HEK293 (cell line): Measurements from ENCODE around the gene QSOX1.

Experiments used
- CTCF ChIP-seq: fragments of 450-650 bp; formaldehyde crosslinking; IDR thresholded peaks from 2 replicates; pipeline ENCODE4 v1.5.1; 2016; ENCODE audit warnings: missing biosample characterization, missing genetic modification characterization
- SP2 ChIP-seq: fragments of 450-650 bp; formaldehyde crosslinking; IDR thresholded peaks from 2 replicates; pipeline ENCODE4 v1.5.1; 2016; ENCODE audit warnings: missing biosample characterization, missing genetic modification characterization
- ZBTB26 ChIP-seq: fragments of 450-650 bp; formaldehyde crosslinking; optimal IDR thresholded peaks from 2 replicates; pipeline ENCODE3; 2016; ENCODE audit warnings: missing biosample characterization, mild to moderate bottlenecking, missing genetic modification characterization
- ZBTB7A ChIP-seq: fragments of 450-650 bp; formaldehyde crosslinking; IDR thresholded peaks from 2 replicates; pipeline ENCODE4 v1.5.1; 2016; ENCODE audit warnings: low read depth, missing biosample characterization, missing genetic modification characterization
- ZNF148 ChIP-seq: fragments of 450-650 bp; formaldehyde crosslinking; IDR thresholded peaks from 2 replicates; pipeline ENCODE4 v1.5.0; 2017; ENCODE audit warnings: missing biosample characterization, missing genetic modification characterization, borderline replicate concordance
- ZNF274 ChIP-seq, 2 experiments: fragments of 200-500 bp in 1 of 2; fragments of 450-650 bp in 1 of 2; sonication (Bioruptor generic) in 1 of 2; formaldehyde crosslinking in 1 of 2; IDR thresholded peaks; 2 replicates each; pipeline versions ENCODE4 v1.5.1 to v1.6.1; 2014 to 2016; ENCODE audit warnings: borderline replicate concordance in 1 of 2, inconsistent platforms in 1 of 2, low read length in 1 of 2, missing biosample characterization in 1 of 2, missing genetic modification characterization in 1 of 2

- TF ChIP-seq CTCF (tag by site-specific recombination) (no peak), ZNF274 (IDR thresholded peaks at IDR 0.05; ENCODE audit: low read length) (no peak), ZNF274 (tag by site-specific recombination; IDR thresholded peaks at IDR 0.05; ENCODE audit: borderline replicate concordance) (no peak), SP2 (tag by site-specific recombination) (no peak), ZBTB7A (tag by site-specific recombination) (no peak), ZBTB26 (tag by site-specific recombination) (no peak), ZNF148 (tag by site-specific recombination) (no peak)
Measured at GRCh38 chr1:180141381-180141934, 13.2 kb upstream of the QSOX1 start.
